Measurements from ENCODE around the gene CD79B.

DNA sequence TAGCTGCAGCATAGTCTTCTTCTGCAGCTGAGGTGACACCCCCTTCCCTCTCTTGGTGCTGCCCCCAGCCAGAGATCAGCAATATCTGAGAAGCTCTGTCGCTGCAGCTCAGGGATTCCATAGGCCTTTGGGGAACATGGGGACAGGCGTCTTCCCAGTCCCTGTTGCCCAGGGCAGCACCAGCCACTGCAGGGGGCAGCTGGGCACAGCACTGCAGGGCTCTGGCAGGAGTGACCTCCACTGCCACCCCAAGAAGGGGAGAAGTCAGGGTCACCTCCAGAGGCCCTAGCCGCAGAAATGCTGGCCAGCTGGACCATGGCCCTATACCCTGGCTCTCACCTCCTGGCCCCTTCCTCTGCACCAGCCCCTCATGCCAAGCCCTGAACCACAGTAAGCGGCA, 23.7 kb upstream of the CD79B start:
- TF ChIP-seq, protein P1, sequence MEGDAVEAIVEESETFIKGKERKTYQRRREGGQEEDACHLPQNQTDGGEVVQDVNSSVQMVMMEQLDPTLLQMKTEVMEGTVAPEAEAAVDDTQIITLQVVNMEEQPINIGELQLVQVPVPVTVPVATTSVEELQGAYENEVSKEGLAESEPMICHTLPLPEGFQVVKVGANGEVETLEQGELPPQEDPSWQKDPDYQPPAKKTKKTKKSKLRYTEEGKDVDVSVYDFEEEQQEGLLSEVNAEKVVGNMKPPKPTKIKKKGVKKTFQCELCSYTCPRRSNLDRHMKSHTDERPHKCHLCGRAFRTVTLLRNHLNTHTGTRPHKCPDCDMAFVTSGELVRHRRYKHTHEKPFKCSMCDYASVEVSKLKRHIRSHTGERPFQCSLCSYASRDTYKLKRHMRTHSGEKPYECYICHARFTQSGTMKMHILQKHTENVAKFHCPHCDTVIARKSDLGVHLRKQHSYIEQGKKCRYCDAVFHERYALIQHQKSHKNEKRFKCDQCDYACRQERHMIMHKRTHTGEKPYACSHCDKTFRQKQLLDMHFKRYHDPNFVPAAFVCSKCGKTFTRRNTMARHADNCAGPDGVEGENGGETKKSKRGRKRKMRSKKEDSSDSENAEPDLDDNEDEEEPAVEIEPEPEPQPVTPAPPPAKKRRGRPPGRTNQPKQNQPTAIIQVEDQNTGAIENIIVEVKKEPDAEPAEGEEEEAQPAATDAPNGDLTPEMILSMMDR (conservative IDR thresholded peaks at IDR 0.05; ENCODE audit: low read depth in 2 of 2): no peak
- TF ChIP-seq JUNB (IDR thresholded peaks at IDR 0.05; ENCODE audit: unreplicated experiment) (no peak), EZH2 (IDR thresholded peaks at IDR 0.05; ENCODE audit: low read depth, unreplicated experiment) (no peak), POLR2AphosphoS5 (IDR thresholded peaks at IDR 0.05; ENCODE audit: low read depth) (no peak), CREB1 (CRISPR knock-in tag; IDR thresholded peaks at IDR 0.05; ENCODE audit: low read depth) (no peak), EZH2phosphoT487 (IDR thresholded peaks at IDR 0.05; ENCODE audit: unreplicated experiment) (no peak), ZNF114 (CRISPR knock-in tag; IDR thresholded peaks at IDR 0.05) (no peak), ZNF331 (CRISPR knock-in tag; IDR thresholded peaks at IDR 0.05; ENCODE audit: low read depth) (no peak), STAT1 (IDR thresholded peaks at IDR 0.05; ENCODE audit: unreplicated experiment) (no peak), NANOG (IDR thresholded peaks at IDR 0.05; ENCODE audit: borderline replicate concordance) (no peak)
- TF ChIP-seq, protein P2, sequence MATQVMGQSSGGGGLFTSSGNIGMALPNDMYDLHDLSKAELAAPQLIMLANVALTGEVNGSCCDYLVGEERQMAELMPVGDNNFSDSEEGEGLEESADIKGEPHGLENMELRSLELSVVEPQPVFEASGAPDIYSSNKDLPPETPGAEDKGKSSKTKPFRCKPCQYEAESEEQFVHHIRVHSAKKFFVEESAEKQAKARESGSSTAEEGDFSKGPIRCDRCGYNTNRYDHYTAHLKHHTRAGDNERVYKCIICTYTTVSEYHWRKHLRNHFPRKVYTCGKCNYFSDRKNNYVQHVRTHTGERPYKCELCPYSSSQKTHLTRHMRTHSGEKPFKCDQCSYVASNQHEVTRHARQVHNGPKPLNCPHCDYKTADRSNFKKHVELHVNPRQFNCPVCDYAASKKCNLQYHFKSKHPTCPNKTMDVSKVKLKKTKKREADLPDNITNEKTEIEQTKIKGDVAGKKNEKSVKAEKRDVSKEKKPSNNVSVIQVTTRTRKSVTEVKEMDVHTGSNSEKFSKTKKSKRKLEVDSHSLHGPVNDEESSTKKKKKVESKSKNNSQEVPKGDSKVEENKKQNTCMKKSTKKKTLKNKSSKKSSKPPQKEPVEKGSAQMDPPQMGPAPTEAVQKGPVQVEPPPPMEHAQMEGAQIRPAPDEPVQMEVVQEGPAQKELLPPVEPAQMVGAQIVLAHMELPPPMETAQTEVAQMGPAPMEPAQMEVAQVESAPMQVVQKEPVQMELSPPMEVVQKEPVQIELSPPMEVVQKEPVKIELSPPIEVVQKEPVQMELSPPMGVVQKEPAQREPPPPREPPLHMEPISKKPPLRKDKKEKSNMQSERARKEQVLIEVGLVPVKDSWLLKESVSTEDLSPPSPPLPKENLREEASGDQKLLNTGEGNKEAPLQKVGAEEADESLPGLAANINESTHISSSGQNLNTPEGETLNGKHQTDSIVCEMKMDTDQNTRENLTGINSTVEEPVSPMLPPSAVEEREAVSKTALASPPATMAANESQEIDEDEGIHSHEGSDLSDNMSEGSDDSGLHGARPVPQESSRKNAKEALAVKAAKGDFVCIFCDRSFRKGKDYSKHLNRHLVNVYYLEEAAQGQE (IDR thresholded peaks at IDR 0.05; ENCODE audit: unreplicated experiment): no peak
- TF ChIP-seq, protein P3, sequence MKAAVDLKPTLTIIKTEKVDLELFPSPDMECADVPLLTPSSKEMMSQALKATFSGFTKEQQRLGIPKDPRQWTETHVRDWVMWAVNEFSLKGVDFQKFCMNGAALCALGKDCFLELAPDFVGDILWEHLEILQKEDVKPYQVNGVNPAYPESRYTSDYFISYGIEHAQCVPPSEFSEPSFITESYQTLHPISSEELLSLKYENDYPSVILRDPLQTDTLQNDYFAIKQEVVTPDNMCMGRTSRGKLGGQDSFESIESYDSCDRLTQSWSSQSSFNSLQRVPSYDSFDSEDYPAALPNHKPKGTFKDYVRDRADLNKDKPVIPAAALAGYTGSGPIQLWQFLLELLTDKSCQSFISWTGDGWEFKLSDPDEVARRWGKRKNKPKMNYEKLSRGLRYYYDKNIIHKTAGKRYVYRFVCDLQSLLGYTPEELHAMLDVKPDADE (IDR thresholded peaks at IDR 0.05): no peak
- TF ChIP-seq, protein P4, sequence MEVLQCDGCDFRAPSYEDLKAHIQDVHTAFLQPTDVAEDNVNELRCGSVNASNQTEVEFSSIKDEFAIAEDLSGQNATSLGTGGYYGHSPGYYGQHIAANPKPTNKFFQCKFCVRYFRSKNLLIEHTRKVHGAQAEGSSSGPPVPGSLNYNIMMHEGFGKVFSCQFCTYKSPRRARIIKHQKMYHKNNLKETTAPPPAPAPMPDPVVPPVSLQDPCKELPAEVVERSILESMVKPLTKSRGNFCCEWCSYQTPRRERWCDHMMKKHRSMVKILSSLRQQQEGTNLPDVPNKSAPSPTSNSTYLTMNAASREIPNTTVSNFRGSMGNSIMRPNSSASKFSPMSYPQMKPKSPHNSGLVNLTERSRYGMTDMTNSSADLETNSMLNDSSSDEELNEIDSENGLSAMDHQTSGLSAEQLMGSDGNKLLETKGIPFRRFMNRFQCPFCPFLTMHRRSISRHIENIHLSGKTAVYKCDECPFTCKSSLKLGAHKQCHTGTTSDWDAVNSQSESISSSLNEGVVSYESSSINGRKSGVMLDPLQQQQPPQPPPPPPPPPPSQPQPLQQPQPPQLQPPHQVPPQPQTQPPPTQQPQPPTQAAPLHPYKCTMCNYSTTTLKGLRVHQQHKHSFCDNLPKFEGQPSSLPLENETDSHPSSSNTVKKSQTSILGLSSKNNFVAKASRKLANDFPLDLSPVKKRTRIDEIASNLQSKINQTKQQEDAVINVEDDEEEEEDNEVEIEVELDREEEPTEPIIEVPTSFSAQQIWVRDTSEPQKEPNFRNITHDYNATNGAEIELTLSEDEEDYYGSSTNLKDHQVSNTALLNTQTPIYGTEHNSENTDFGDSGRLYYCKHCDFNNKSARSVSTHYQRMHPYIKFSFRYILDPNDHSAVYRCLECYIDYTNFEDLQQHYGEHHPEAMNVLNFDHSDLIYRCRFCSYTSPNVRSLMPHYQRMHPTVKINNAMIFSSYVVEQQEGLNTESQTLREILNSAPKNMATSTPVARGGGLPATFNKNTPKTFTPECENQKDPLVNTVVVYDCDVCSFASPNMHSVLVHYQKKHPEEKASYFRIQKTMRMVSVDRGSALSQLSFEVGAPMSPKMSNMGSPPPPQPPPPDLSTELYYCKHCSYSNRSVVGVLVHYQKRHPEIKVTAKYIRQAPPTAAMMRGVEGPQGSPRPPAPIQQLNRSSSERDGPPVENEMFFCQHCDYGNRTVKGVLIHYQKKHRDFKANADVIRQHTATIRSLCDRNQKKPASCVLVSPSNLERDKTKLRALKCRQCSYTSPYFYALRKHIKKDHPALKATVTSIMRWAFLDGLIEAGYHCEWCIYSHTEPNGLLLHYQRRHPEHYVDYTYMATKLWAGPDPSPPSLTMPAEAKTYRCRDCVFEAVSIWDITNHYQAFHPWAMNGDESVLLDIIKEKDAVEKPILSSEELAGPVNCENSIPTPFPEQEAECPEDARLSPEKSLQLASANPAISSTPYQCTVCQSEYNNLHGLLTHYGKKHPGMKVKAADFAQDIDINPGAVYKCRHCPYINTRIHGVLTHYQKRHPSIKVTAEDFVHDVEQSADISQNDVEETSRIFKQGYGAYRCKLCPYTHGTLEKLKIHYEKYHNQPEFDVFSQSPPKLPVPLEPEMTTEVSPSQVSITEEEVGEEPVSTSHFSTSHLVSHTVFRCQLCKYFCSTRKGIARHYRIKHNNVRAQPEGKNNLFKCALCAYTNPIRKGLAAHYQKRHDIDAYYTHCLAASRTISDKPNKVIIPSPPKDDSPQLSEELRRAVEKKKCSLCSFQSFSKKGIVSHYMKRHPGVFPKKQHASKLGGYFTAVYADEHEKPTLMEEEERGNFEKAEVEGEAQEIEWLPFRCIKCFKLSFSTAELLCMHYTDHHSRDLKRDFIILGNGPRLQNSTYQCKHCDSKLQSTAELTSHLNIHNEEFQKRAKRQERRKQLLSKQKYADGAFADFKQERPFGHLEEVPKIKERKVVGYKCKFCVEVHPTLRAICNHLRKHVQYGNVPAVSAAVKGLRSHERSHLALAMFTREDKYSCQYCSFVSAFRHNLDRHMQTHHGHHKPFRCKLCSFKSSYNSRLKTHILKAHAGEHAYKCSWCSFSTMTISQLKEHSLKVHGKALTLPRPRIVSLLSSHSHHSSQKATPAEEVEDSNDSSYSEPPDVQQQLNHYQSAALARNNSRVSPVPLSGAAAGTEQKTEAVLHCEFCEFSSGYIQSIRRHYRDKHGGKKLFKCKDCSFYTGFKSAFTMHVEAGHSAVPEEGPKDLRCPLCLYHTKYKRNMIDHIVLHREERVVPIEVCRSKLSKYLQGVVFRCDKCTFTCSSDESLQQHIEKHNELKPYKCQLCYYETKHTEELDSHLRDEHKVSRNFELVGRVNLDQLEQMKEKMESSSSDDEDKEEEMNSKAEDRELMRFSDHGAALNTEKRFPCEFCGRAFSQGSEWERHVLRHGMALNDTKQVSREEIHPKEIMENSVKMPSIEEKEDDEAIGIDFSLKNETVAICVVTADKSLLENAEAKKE (CRISPR knock-in tag; IDR thresholded peaks at IDR 0.05): no peak

Measured in GM23338 (cell line).